ENCODE measurements around the gene PRXL2C. TPM values are rescaled to one million over a fixed set of nuclear protein-coding genes. Genes with fewer than 3 reads are reported as not detected.

PRXL2C gene
- total and polyA plus RNA-seq, 2 of the 13 experiments (the other 11 are each of a cell fraction or from before 2014, with no cell fraction given), result 11.0 to 13.2 TPM

DNA sequence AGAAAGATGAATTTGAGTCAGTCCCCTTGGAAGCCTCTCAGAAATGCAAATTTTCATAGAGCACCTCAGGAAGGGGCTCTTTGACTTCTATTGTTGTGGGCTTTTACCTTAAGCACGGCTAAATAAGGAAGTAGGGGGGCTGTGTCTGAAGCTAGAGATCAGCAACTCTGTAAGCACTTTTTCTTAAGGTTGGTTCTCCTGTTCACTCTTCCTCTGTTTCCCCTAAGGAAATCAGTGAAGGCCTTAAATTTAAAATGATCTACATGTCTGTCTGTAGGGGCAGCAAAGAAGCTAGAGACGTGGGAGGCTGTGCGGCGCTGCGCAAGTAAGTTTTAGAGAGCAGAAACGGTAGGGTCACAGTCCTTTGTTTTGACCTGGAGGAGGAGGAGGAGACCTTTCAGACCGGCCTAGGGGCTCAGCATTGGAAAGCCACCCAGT is 34.3 kb downstream of the PRXL2C start:
- Histone ChIP-seq H3K9ac (ENCODE audit: insufficient read depth, low read depth, low read length) (peak overlapping the region; percentile 55), H3K27ac (ENCODE audit: extremely low read length, insufficient read depth, low read length) (peak overlapping the region; percentile 59), H2AFZ (ENCODE audit: low read length) (peak overlapping the region; percentile 79)
- TF ChIP-seq HOXA3 (CRISPR knock-in tag; IDR thresholded peaks at IDR 0.05), result peak; percentile 36; the same call in 1 of the 2 replicates
- TF ChIP-seq CENPX (CRISPR knock-in tag; IDR thresholded peaks at IDR 0.05), result no peak
- TF ChIP-seq PRDM4 (CRISPR knock-in tag; IDR thresholded peaks at IDR 0.05; ENCODE audit: borderline replicate concordance), result no peak
- no peak for TF ChIP-seq ZBED4 (CRISPR knock-in tag; IDR thresholded peaks at IDR 0.05; ENCODE audit: borderline replicate concordance)
- 0 out of 2 replicates have a peak, but pooled peaks have one; percentile 25 for TF ChIP-seq ZBTB21 (CRISPR knock-in tag; IDR thresholded peaks at IDR 0.05)
- TF ChIP-seq KLF16 (CRISPR knock-in tag; IDR thresholded peaks at IDR 0.05), result no peak
- TF ChIP-seq, protein P1, sequence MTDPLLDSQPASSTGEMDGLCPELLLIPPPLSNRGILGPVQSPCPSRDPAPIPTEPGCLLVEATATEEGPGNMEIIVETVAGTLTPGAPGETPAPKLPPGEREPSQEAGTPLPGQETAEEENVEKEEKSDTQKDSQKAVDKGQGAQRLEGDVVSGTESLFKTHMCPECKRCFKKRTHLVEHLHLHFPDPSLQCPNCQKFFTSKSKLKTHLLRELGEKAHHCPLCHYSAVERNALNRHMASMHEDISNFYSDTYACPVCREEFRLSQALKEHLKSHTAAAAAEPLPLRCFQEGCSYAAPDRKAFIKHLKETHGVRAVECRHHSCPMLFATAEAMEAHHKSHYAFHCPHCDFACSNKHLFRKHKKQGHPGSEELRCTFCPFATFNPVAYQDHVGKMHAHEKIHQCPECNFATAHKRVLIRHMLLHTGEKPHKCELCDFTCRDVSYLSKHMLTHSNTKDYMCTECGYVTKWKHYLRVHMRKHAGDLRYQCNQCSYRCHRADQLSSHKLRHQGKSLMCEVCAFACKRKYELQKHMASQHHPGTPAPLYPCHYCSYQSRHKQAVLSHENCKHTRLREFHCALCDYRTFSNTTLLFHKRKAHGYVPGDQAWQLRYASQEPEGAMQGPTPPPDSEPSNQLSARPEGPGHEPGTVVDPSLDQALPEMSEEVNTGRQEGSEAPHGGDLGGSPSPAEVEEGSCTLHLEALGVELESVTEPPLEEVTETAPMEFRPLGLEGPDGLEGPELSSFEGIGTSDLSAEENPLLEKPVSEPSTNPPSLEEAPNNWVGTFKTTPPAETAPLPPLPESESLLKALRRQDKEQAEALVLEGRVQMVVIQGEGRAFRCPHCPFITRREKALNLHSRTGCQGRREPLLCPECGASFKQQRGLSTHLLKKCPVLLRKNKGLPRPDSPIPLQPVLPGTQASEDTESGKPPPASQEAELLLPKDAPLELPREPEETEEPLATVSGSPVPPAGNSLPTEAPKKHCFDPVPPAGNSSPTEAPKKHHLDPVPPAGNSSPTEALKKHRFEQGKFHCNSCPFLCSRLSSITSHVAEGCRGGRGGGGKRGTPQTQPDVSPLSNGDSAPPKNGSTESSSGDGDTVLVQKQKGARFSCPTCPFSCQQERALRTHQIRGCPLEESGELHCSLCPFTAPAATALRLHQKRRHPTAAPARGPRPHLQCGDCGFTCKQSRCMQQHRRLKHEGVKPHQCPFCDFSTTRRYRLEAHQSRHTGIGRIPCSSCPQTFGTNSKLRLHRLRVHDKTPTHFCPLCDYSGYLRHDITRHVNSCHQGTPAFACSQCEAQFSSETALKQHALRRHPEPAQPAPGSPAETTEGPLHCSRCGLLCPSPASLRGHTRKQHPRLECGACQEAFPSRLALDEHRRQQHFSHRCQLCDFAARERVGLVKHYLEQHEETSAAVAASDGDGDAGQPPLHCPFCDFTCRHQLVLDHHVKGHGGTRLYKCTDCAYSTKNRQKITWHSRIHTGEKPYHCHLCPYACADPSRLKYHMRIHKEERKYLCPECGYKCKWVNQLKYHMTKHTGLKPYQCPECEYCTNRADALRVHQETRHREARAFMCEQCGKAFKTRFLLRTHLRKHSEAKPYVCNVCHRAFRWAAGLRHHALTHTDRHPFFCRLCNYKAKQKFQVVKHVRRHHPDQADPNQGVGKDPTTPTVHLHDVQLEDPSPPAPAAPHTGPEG (CRISPR knock-in tag; IDR thresholded peaks at IDR 0.05), result no peak
- TF ChIP-seq NCOR1 (IDR thresholded peaks at IDR 0.05; ENCODE audit: borderline replicate concordance, low read length), result no peak
- no peak for TF ChIP-seq TOE1 (CRISPR knock-in tag; IDR thresholded peaks at IDR 0.05)
- TF ChIP-seq TRIM24 (CRISPR knock-in tag; IDR thresholded peaks at IDR 0.05), result no peak
- no peak for TF ChIP-seq GTF2F1 (IDR thresholded peaks at IDR 0.05; ENCODE audit: low read length)
- TF ChIP-seq ASH2L (IDR thresholded peaks at IDR 0.05; ENCODE audit: insufficient read length, low read depth, low read length), result peak; percentile 45

More for the DNA sequence above, 34.3 kb downstream of the PRXL2C start:
- CTCF ChIA-PET (ENCODE audit: low intra/inter-chr PET ratio, low total read pairs), result interaction anchor here (0.8 kb wide), 1 partner anchor 46 kb away, joined by 3 read pairs; no protein-coding TSS in a partner anchor
- peak overlapping the region; percentile 79 for H3K4me2 ChIP-seq (ENCODE audit: low read depth, low read length)
- POLR2A ChIA-PET, result interaction anchor here (0.8 to 3.9 kb wide), 4 partner anchors 10 to 200 kb away, joined by 3 to 21 read pairs (median 4); no protein-coding TSS in a partner anchor
- peaks cover 25% of the 10 kb centered on the region for H3K4me1 ChIP-seq (ENCODE audit: insufficient read depth, low read length)
- intact Hi-C loops (cut with micrococcal nuclease; ENCODE audit: unreplicated experiment) (no loop called here), in situ Hi-C loops (cut with HindIII; ENCODE audit: extremely low pct_ligation_motif_present, low pct_unique_long_range_greater_than_20kb) (no loop called here)
- DNase-seq (ENCODE audit: low spot score) (peak; percentile 51), FAIRE-seq (peak; percentile 83), ATAC-seq (peak; percentile 68)
- H3K27me3 ChIP-seq (ENCODE audit: control insufficient read depth in 1 of 2, insufficient read depth in 2 of 2, low read length in 2 of 2), result no peaks in the 10 kb centered on the region; a peak in 1 of 5 replicates
- peak overlapping the region; percentile 66 to 87 (median 85) for H3K4me3 ChIP-seq (replicated peaks in 1 of 3; ENCODE audit: insufficient read depth in 1 of 3, low read depth in 2 of 3, low read length in 3 of 3)
- no peaks in the 10 kb centered on the region for H3K36me3 ChIP-seq (replicated peaks in 1 of 2; ENCODE audit: control insufficient read depth in 1 of 2, insufficient read depth in 2 of 2, low read length in 2 of 2)
- H4K20me1 ChIP-seq (ENCODE audit: insufficient read depth, low read length), result peaks cover 16% of the 10 kb centered on the region; the same call in 1 of the 2 replicates
- no peaks in the 10 kb centered on the region for H3K9me3 ChIP-seq (ENCODE audit: low read length)
- BruUV-seq (replicated peaks), result no TSS peak
- WGBS (ENCODE audit: low lambda C conversion rate), result 0% methylated on average over 7 of the region's 7 CpGs
- peaks cover 29% of the 10 kb centered on the region for H3K79me2 ChIP-seq (ENCODE audit: insufficient read depth, low read length)
